H1 (cell line): ENCODE data around the gene MIF4GD. TPM values are rescaled to one million over a fixed set of nuclear protein-coding genes. Genes with fewer than 3 reads are reported as not detected.
A peak's percentile ranks its signal among the peaks of the same experiment; 100 is the strongest.

Source experiments
- CTCF ChIA-PET: fragments of 300-600 bp; sonication (Branson Sonifier 250); formaldehyde crosslinking; loops from one replicate; lab custom pipeline; 2021; ENCODE audit not compliant: partially characterized antibody; lab: Charles Lee
- POLR2A ChIA-PET: fragments of 300-600 bp; sonication (Branson Sonifier 250); formaldehyde crosslinking; loops from one replicate; lab custom pipeline; 2021; ENCODE audit warnings: inconsistent platforms; ENCODE audit not compliant: partially characterized antibody; lab: Charles Lee
- DNase-seq, 2 experiments: peaks; one replicate each; pipeline versions ENCODE4 v3.0.0 to v3.0.0-alpha.2; 2010 to 2022; ENCODE audit warnings: low spot score in 2 of 2, low read depth in 1 of 2, mixed read lengths in 1 of 2
- FAIRE-seq: peaks from 2 replicates; lab custom pipeline; 2011; peaks lifted over from hg19 to GRCh38; lab: Jason Lieb, UNC
- H2AFZ ChIP-seq: 2 replicates; pipeline ENCODE4 v1.8.1; 2012; ENCODE audit warnings: low read length, inconsistent platforms
- H2AK5ac ChIP-seq: 2 replicates; pipeline ENCODE4 v1.6.1; 2013; ENCODE audit warnings: low read depth, low read length
- H2BK120ac ChIP-seq: replicated peaks from 2 replicates; pipeline ENCODE3; 2013; ENCODE audit warnings: low read depth, low read length, inconsistent platforms
- H2BK12ac ChIP-seq: 2 replicates; pipeline ENCODE4 v1.6.1; 2013; ENCODE audit warnings: low read depth, low read length
- H2BK15ac ChIP-seq: 2 replicates; pipeline ENCODE4 v1.6.1; 2013; ENCODE audit warnings: low read length
- H2BK20ac ChIP-seq: 2 replicates; pipeline ENCODE4 v1.6.1; 2013; ENCODE audit warnings: low read length
- H2BK5ac ChIP-seq: 2 replicates; pipeline ENCODE4 v1.6.1; 2013; ENCODE audit warnings: low read depth, low read length
- H3K14ac ChIP-seq: 2 replicates; pipeline ENCODE4 v1.6.1; 2013; ENCODE audit warnings: inconsistent platforms; ENCODE audit not compliant: insufficient read length
- H3K18ac ChIP-seq: 2 replicates; pipeline ENCODE4 v1.6.1; 2013; ENCODE audit warnings: low read length; ENCODE audit errors: extremely low read depth
- H3K23ac ChIP-seq: 2 replicates; pipeline ENCODE4 v1.6.1; 2013; ENCODE audit warnings: inconsistent platforms; ENCODE audit not compliant: insufficient read length
- H3K23me2 ChIP-seq: 2 replicates; pipeline ENCODE4 v1.6.1; 2013; ENCODE audit warnings: low read depth, low read length
- H3K27ac ChIP-seq: 2 replicates; pipeline ENCODE4 v1.6.1; 2011; ENCODE audit warnings: low read depth, low read length, inconsistent platforms
- H3K27me3 ChIP-seq, 4 experiments: replicated peaks in 1 of 4; 1 replicate in 1 of 4; 2 replicates in 3 of 4; pipeline versions ENCODE4 v1.6.1 to v1.8.1; 2011 to 2013; ENCODE audit warnings: low read length in 3 of 4, mild to moderate bottlenecking in 3 of 4, inconsistent platforms in 2 of 4, mixed read lengths in 2 of 4, moderate library complexity in 1 of 4; ENCODE audit not compliant: control insufficient read depth in 3 of 4, insufficient read depth in 3 of 4; ENCODE audit errors: extremely low read depth in 1 of 4
- H3K36me3 ChIP-seq, 4 experiments: 2 replicates each; pipeline versions ENCODE4 v1.6.1 to v1.8.1; 2011 to 2013; ENCODE audit warnings: mild to moderate bottlenecking in 4 of 4, low read length in 3 of 4, moderate library complexity in 2 of 4, control low read depth in 1 of 4, inconsistent platforms in 1 of 4; ENCODE audit not compliant: insufficient read depth in 4 of 4, control insufficient read depth in 2 of 4
- H3K4ac ChIP-seq: replicated peaks from 2 replicates; pipeline ENCODE3; 2013; ENCODE audit warnings: low read length, low read depth, mixed read lengths, inconsistent platforms; ENCODE audit not compliant: insufficient read length
- H3K4me1 ChIP-seq, 4 experiments: replicated peaks in 1 of 4; 1 replicate in 1 of 4; 2 replicates in 3 of 4; pipeline versions ENCODE4 v1.6.1 to v1.8.1; 2011 to 2013; ENCODE audit warnings: low read length in 3 of 4, inconsistent platforms in 2 of 4, mixed read lengths in 1 of 4; ENCODE audit not compliant: insufficient read depth in 4 of 4, control insufficient read depth in 3 of 4
- H3K4me2 ChIP-seq, 2 experiments: 2 replicates each; pipeline versions ENCODE4 v1.6.1 to v1.8.1; 2011 to 2013; ENCODE audit warnings: low read depth in 2 of 2, low read length in 2 of 2, control low read depth in 1 of 2, inconsistent platforms in 1 of 2, mild to moderate bottlenecking in 1 of 2; ENCODE audit not compliant: insufficient read depth in 1 of 2
- H3K4me3 ChIP-seq, 4 experiments: fragments of 200-600, 300-600 bp in 1 of 4; sonication (generic), shearing (Covaris generic), sonication (Bioruptor Twin) in 1 of 4; 2 replicates each; pipeline versions ENCODE4 v1.5.1 to v1.8.1; 2011 to 2016; ENCODE audit warnings: low read length in 4 of 4, low read depth in 3 of 4, control low read depth in 2 of 4, inconsistent platforms in 2 of 4, mild to moderate bottlenecking in 2 of 4, mixed read lengths in 1 of 4, moderate library complexity in 1 of 4; ENCODE audit not compliant: insufficient read depth in 2 of 4; ENCODE audit errors: extremely low read depth in 1 of 4
- H3K56ac ChIP-seq: replicated peaks from 2 replicates; pipeline ENCODE3; 2013; ENCODE audit warnings: low read depth, mild to moderate bottlenecking, mixed read lengths, low read length, inconsistent platforms; ENCODE audit not compliant: insufficient read length
- H3K79me1 ChIP-seq: 2 replicates; pipeline ENCODE4 v1.6.1; 2013; ENCODE audit warnings: low read depth, low read length, control low read depth
- H3K79me2 ChIP-seq, 2 experiments: 2 replicates each; pipeline versions ENCODE4 v1.6.1 to v1.8.1; 2012 to 2013; ENCODE audit warnings: low read length in 2 of 2, mild to moderate bottlenecking in 2 of 2, inconsistent platforms in 1 of 2; ENCODE audit not compliant: insufficient read depth in 2 of 2, control insufficient read depth in 1 of 2
- H3K9ac ChIP-seq, 4 experiments: replicated peaks in 1 of 4; 1 replicate in 1 of 4; 2 replicates in 3 of 4; pipeline versions ENCODE4 v1.6.1 to v1.8.1; 2011 to 2013; ENCODE audit warnings: low read depth in 3 of 4, low read length in 3 of 4, control low read depth in 2 of 4, mild to moderate bottlenecking in 2 of 4, moderate library complexity in 2 of 4, inconsistent platforms in 1 of 4; ENCODE audit errors: extremely low read depth in 1 of 4
- H3K9me3 ChIP-seq, 2 experiments: 2 replicates each; pipeline versions ENCODE4 v1.6.1 to v1.8.1; 2012 to 2013; ENCODE audit warnings: mild to moderate bottlenecking in 2 of 2, moderate library complexity in 2 of 2, control low read depth in 1 of 2, inconsistent platforms in 1 of 2, low read depth in 1 of 2, low read length in 1 of 2, mixed read lengths in 1 of 2; ENCODE audit not compliant: insufficient read depth in 2 of 2
- H4K20me1 ChIP-seq, 2 experiments: replicated peaks in 1 of 2; 2 replicates each; pipeline versions ENCODE3 to v1.8.1; 2011 to 2013; ENCODE audit warnings: inconsistent platforms in 2 of 2, low read length in 2 of 2, mild to moderate bottlenecking in 1 of 2; ENCODE audit not compliant: insufficient read depth in 2 of 2, control insufficient read depth in 1 of 2
- H4K5ac ChIP-seq: 2 replicates; pipeline ENCODE4 v1.6.1; 2013; ENCODE audit warnings: low read length, low read depth, mixed read lengths, inconsistent platforms; ENCODE audit not compliant: insufficient read length
- H4K8ac ChIP-seq: 2 replicates; pipeline ENCODE4 v1.8.0; 2013; ENCODE audit warnings: mild to moderate bottlenecking, moderate library complexity, low read length, inconsistent platforms; ENCODE audit not compliant: insufficient read depth; ENCODE audit errors: extremely low read depth
- H4K91ac ChIP-seq: replicated peaks from 2 replicates; pipeline ENCODE3; 2013; ENCODE audit warnings: low read length, mixed read lengths, inconsistent platforms; ENCODE audit not compliant: insufficient read length
- CTBP2 ChIP-seq: IDR thresholded peaks from 2 replicates; pipeline ENCODE4 v1.7.0; 2011; ENCODE audit warnings: borderline replicate concordance, mild to moderate bottlenecking, moderate library complexity, mixed read lengths, low read length; ENCODE audit not compliant: insufficient read depth, insufficient read length
- E2F6 ChIP-seq: IDR thresholded peaks from 2 replicates; pipeline ENCODE4 v1.6.1; 2012; ENCODE audit warnings: inconsistent platforms
- KDM5A ChIP-seq: fragments of 200-600 bp; IDR thresholded peaks from 2 replicates; pipeline ENCODE4 v1.7.1; 2012; ENCODE audit warnings: mild to moderate bottlenecking, low read length, inconsistent platforms, mixed read lengths
- PHF8 ChIP-seq: fragments of 200-600 bp; sonication (generic); conservative IDR thresholded peaks from 2 replicates; pipeline ENCODE4 v1.7.1; 2012; ENCODE audit warnings: low read depth, mild to moderate bottlenecking, inconsistent platforms, low read length, moderate library complexity
- RNF2 ChIP-seq: fragments of 200-900, 300-1000 bp; sonication (generic); IDR thresholded peaks from 2 replicates; pipeline ENCODE4 v1.7.1; 2016; ENCODE audit warnings: borderline replicate concordance, low read depth, mild to moderate bottlenecking, antibody characterized with exemption, low read length; ENCODE audit not compliant: poor library complexity, severe bottlenecking; ENCODE audit errors: missing control alignments
- WGBS, 2 experiments: shearing (Covaris generic) in 1 of 2; methylation state at CpG; one replicate each; pipeline versions ENCODE4 v1.1.6 to v1.1.7; 2013 to 2015; ENCODE audit warnings: low lambda C conversion rate in 2 of 2, mixed read lengths in 2 of 2, inconsistent platforms in 1 of 2, low coverage in 1 of 2, missing lambda C conversion rate in 1 of 2; ENCODE audit not compliant: insufficient replicate concordance in 2 of 2, insufficient coverage in 1 of 2, insufficient read length in 1 of 2; ENCODE audit errors: extremely low coverage in 1 of 2, missing lambda C conversion rate in 1 of 2; 5-methylcytosine and 5-hydroxymethylcytosine counted together
- polyA plus RNA-seq, 7 experiments: library from polyadenylated mRNA; depleted of rRNA in 3 of 7; stranded (reverse) in 5 of 7; unstranded in 2 of 7; fragments of >200 nt in 5 of 7; fragments of 200-250 nt in 2 of 7; gene quantifications; 1 replicate in 5 of 7; 2 replicates in 1 of 7; 4 replicates in 1 of 7; pipeline versions ENCODE4 v1.2.1 to v1.2.3, GENCODE V29; 2011 to 2013; ENCODE audit warnings: missing spikeins in 2 of 7, mixed read lengths in 2 of 7
- total RNA-seq: library from RNA; stranded (reverse); fragmentation: NEBNext Ultra II Directional; extraction: Animal tissue kit (Norgen Biotek cat#: 25700); gene quantifications from 2 replicates; pipeline ENCODE4 v1.2.1, GENCODE V29; 2021

MIF4GD gene
- total and polyA plus RNA-seq, 2 of the 8 experiments (the other 6 are each of a cell fraction or from before 2014, with no cell fraction given): 16.1 to 51.1 TPM

GRCh38 chr17:75262112-75262606 is 8.9 kb downstream of the MIF4GD start:
- H2BK20ac ChIP-seq: no peak overlapping the region
- H3K18ac ChIP-seq: peak overlapping the region; percentile 88; the same call in 1 of the 2 replicates
- peak overlapping the region; percentile 45; the same call in 1 of the 2 replicates for H2BK12ac ChIP-seq
- DNase-seq (no peak), FAIRE-seq (no peak)
- WGBS, 2 experiments: 2% methylated on average over 21 of the region's 23 CpGs; no CpG with 5 or more reads in 1 of the 2 experiments
- peaks cover 2 to 9% of the 10 kb centered on the region in 2 experiments for H4K20me1 ChIP-seq
- ChIA-PET CTCF (interaction anchor here (0.6 to 21.2 kb wide), 19 partner anchors 8 to 237 kb away, joined by 3 to 369 read pairs (median 4); partner anchors contain the start of genes MIF4GD, SLC25A19 and TMEM94), POLR2A (interaction anchor here (0.8 to 4.7 kb wide), 30 partner anchors 9 to 523 kb away, joined by 3 to 62 read pairs (median 4); partner anchors contain the start of genes JPT1, MIF4GD, MRPL58 and NUP85)
- peak overlapping the region; percentile 99 for H3K27ac ChIP-seq
- peak; percentile 82; the same call in 1 of the 2 replicates for TF ChIP-seq KDM5A
- TF ChIP-seq E2F6: no peak
- no peak for TF ChIP-seq RNF2
- TF ChIP-seq PHF8: 0 out of 2 replicates have a peak, but pooled peaks have one; percentile 27
- no peak for TF ChIP-seq CTBP2
- peak overlapping the region; percentile 45; the same call in 1 of the 2 replicates for H2AFZ ChIP-seq
- 0 out of 2 replicates have a peak overlapping the region, but pooled peaks have one; percentile 10 for H2BK15ac ChIP-seq
- peak overlapping the region; percentile 90 to 100 (median 98) for H3K9ac ChIP-seq
- peaks cover 12 to 41% of the 10 kb centered on the region in 2 experiments for H3K79me2 ChIP-seq
- peak overlapping the region; percentile 84 to 94 for H3K4me2 ChIP-seq
- no peaks in the 10 kb centered on the region for H3K9me3 ChIP-seq
- no peak overlapping the region for H4K91ac ChIP-seq
- H3K23ac ChIP-seq: no peak overlapping the region
- no peak overlapping the region for H3K14ac ChIP-seq
- H3K4ac ChIP-seq: peak overlapping the region; percentile 23
- peaks cover 12% of the 10 kb centered on the region for H3K23me2 ChIP-seq
- peaks cover 9% of the 10 kb centered on the region for H3K79me1 ChIP-seq
- H3K36me3 ChIP-seq: peaks cover 12 to 33% (median 25%) of the 10 kb centered on the region in 4 experiments
- H3K56ac ChIP-seq: peak overlapping the region; percentile 57
- H4K8ac ChIP-seq: peak overlapping the region; percentile 99
- H2BK5ac ChIP-seq: peak overlapping the region; percentile 99
- no peak overlapping the region for H2BK120ac ChIP-seq
- peak overlapping the region; percentile 98 for H4K5ac ChIP-seq
- peak overlapping the region; percentile 7; the same call in 1 of the 2 replicates for H2AK5ac ChIP-seq
- H3K4me3 ChIP-seq: peak overlapping the region; percentile 89 to 99 (median 94)
- H3K27me3 ChIP-seq: no peaks in the 10 kb centered on the region
- peaks cover 0 to 6% (median 3%) of the 10 kb centered on the region in 4 experiments; a peak in 4 of 7 replicates for H3K4me1 ChIP-seq
